GM21576 (cell line): ENCODE results near the gene BCAR3.
A peak's percentile ranks its signal among the peaks of the same experiment; 100 is the strongest.
"Not testable (repeated sequence)": the region's sequence is repeated elsewhere in the genome, so short reads cannot be mapped to it uniquely, and the experiment has no call there.

ENCODE experiments used
- ATAC-seq: cut with Tn5 transposase; IDR thresholded peaks from one replicate; pipeline ENCODE4 v1.9.1; 2021; ENCODE audit warnings: mild to moderate bottlenecking, moderate library complexity; ENCODE audit not compliant: unreplicated experiment

BCAR3 gene

GRCh38 chr1:93707956-93708355, 26.3 kb upstream of the BCAR3 start:
- peak; percentile 70 for ATAC-seq

DNA sequence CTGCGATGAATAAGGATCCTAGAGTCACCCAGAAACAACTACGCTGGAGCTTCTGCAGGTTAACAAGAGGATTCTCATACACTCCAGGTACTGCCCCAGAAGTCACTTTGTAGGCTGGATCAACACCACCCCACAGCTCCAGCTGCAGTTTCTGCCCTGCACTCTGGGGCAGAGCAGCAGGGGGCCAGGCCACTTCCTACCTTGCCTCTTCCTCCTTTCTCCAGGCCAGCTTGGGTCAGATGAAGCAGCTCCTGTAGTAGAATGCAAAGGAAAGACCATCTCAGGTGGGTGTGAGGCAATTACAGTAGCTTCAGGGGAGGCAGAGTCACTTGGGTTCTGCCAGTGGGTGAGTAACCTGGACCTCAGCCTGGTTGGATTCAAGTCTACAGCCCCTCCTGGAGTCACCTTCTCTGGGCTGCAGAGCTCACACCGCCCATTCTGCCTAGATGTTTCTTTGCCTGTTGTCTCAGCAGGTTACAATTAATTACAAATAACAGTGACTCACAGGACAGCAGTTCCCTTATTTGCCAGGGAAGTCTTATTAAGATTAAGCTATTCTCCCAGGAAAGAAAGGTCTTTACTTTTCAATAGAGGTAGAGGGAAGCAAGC, 24.4 kb upstream of the BCAR3 start:
- no peak for ATAC-seq

DNA sequence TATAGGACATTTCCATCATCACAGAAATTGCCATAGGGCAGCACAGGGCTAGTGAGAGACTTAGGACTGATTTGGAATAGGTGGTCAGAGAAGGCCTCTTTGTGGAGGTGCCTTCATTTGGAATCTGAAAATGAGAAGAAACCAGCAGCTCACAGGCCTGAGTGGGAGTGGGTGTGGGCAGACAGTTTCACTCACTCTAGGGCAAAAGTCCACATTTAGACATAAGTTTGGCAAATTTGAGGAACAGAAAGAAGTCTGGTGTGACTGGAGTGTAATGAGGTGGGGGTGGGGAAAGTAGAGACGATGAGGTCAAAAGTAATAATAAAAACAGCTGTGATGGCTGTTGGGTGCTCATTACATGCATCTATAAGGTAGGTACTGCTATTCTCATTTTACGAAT, 22.4 kb upstream of the BCAR3 start:
- peak; percentile 46 for ATAC-seq

DNA sequence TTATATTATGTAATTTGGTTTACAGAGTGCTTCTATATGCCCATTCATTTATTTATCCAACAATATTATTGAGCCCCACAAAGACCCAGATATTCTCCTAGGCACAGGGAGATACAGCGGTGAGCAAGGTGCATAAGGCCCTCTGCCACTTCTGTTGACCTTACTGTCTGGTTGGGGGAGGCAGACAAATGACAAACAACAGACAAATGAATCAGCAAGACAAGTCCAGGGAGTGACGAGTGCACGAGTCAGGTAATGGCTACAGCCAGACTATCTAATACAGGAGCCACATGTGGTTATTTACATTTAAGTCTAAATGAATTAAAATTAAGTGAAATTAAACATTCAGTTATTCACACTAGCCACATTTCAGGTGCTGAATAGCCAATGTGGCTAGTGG, 22.0 kb upstream of the BCAR3 start:
- ATAC-seq, result no peak

- no peak for ATAC-seq
Measured at GRCh38 chr1:93702828-93703183, 21.2 kb upstream of the BCAR3 start.

- no peak for ATAC-seq
Measured at GRCh38 chr1:93702111-93702827, 20.6 kb upstream of the BCAR3 start.

DNA sequence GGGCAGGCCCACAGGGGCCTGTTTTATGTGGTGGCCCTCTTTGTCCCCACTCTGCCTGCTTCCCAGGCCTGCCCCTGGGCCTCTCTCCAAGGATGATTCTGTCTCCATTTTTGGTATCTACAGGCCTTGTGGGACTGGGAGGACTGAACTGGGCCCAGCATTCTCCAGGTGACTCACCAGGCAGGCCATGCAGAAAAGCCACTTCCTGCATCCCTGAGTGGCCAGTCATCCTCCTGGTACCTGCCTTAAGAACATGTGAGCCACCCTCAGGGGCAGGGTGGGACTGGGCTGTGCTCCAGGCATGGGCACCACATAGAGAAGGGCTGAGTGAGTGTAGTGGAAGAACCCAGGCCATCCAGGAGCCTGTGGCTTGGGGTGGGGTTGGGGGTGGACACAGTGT, 20.0 kb upstream of the BCAR3 start:
- no peak for ATAC-seq

- no peak for ATAC-seq
Measured at GRCh38 chr1:93700532-93701469, 19.2 kb upstream of the BCAR3 start.

DNA sequence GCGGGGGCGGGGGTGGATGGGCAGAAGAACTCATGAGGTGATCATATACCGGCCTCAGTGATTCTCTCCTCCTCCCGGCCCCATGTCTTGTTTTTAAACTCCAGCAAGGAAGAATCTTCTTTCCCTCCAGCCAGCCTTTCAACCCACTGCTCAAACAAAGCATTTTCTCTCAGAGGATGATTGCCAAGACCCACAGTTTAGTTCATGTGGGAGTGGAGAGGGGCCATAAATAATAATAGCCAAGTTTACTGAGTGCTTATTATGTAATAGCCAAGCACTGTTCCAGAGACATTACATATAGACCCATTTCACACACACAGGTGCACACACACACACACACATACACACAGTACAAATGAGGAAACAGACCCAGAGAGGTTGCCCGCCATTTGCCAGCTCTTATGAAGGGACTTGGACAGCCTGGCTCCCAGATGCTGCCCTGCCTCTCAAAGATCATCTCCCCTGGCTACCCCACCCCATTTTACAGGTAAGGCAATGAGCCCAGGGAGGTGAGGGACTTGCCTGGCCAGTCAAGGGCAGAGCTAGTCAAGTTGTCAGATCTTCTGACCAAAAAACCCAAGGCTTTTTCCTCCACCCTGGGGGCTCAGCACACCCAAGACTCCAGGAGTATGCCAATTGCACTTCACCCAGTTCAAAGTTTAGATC, 18.0 kb upstream of the BCAR3 start:
- ATAC-seq, result no peak

- ATAC-seq, result no peak
Measured at GRCh38 chr1:93699049-93699384, 17.4 kb upstream of the BCAR3 start.

DNA sequence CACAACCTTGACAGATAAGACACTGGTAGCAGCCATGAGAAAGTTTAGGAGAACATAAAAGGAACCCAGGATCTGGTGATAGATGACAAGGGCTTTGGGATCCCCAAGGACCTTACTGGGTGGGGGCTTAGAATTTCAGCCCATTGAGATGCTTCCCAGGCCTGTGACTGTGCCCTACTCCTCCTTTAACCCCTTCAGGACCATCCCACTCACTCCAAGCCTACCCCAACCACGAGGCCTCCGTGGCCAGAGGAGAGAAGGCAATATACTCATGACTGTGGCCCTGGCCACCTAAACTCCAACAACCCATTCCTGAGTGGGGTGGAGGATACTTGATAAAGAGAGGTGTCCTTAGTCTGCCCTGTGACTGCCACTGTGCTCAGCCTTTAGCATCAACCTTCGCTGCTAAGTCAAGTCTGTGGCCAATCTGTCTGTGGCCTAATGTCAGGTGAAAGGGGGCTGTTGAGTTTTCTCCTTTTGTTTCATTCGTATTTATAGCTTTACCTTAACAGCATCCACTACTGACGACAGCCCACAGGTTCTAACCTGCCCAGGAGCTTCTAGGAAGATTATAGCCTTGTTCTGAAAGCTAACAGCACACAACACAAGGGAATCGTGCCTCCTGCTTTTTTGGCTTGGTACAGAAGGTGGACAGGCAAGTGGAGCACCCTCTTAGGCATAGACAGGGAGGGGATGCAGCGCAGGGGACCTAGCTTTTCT, 16.9 kb upstream of the BCAR3 start:
- ATAC-seq, result no peak

DNA sequence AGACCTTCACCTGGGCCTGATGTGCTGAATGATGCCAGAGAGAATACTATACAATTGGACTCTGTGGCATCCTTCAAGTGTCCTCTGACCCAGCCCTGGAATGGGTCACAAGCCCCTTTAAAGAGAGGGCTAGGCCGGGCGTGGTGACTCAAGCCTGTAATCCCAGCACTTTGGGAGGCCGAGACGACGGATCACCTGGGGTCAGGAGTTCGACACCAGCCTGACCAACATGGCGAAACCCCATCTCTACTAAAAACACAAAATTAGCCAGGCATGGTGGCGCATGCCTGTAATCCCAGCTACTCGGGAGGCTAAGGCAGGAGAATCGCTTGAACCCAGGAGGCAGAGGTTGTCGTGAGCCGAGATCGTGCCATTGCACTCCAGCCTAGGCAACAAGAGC, 15.9 kb upstream of the BCAR3 start:
- not testable (repeated sequence) for ATAC-seq

- ATAC-seq, result peak; percentile 47
Measured at GRCh38 chr1:93695411-93696005, 13.9 kb upstream of the BCAR3 start.

- no peak for ATAC-seq
Measured at GRCh38 chr1:93694819-93695218, 13.2 kb upstream of the BCAR3 start.

- no peak for ATAC-seq
Measured at GRCh38 chr1:93694039-93694438, 12.4 kb upstream of the BCAR3 start.

GRCh38 chr1:93692983-93693591, 11.4 kb upstream of the BCAR3 start:
- peak; percentile 76 for ATAC-seq

DNA sequence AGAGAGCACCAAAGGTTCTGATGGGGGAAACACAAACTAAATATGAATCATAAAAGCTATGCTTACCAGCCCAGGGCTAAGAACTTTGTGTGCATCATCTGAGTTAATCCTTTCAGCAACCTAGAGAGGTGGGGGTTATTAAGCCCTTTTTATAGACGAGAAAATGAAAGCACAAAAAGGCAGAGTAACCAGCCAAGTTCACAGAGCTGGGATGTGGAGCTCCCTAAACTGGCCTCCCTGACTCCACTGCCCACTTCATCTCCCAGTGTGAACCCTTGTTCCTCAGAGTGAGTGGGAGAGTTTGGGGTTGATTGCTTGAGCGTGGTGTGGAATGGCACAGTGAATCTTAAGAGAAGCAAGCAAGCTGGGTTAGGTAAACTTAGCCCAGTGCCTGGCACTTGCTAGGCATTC, 10.8 kb upstream of the BCAR3 start:
- ATAC-seq, result no peak

- ATAC-seq, result no peak
Measured at GRCh38 chr1:93692026-93692425, 10.4 kb upstream of the BCAR3 start.

- ATAC-seq, result no peak
Measured at GRCh38 chr1:93690921-93691789, 9.5 kb upstream of the BCAR3 start.
